ENCODE measurements around the gene TNS3. TPM values are rescaled to one million over a fixed set of nuclear protein-coding genes. Genes with fewer than 3 reads are reported as not detected.

Gene TNS3
- polyA plus RNA-seq, 3 donors, result 85.9 to 94.6 (median 88.0) TPM

- no peak for DNase-seq (ENCODE audit: low read depth in 3 of 3, low spot score in 2 of 3)
Measured at GRCh38 chr7:47325337-47325736, 256.6 kb downstream of the TNS3 start.

- DNase-seq (ENCODE audit: low read depth in 3 of 3, low spot score in 2 of 3), result no peak
Measured at GRCh38 chr7:47323904-47324303, 258.0 kb downstream of the TNS3 start.

GRCh38 chr7:47322731-47323130, 259.2 kb downstream of the TNS3 start:
- no peak for DNase-seq (ENCODE audit: low read depth in 3 of 3, low spot score in 2 of 3)

GRCh38 chr7:47320296-47320695, 261.6 kb downstream of the TNS3 start:
- DNase-seq (ENCODE audit: low read depth in 3 of 3, low spot score in 2 of 3), result no peak

GRCh38 chr7:47318395-47319182, 263.3 kb downstream of the TNS3 start:
- DNase-seq (ENCODE audit: low read depth in 3 of 3, low spot score in 2 of 3), result no peak

GRCh38 chr7:47317487-47317886, 264.4 kb downstream of the TNS3 start:
- DNase-seq (ENCODE audit: low read depth in 3 of 3, low spot score in 2 of 3), result no peak

- no peak for DNase-seq (ENCODE audit: low read depth in 3 of 3, low spot score in 2 of 3)
Measured at GRCh38 chr7:47314728-47315607, 266.9 kb downstream of the TNS3 start.

GRCh38 chr7:47314248-47314647, 267.7 kb downstream of the TNS3 start:
- DNase-seq (ENCODE audit: low read depth in 3 of 3, low spot score in 2 of 3), result no peak

GRCh38 chr7:47313564-47313963, 268.3 kb downstream of the TNS3 start:
- DNase-seq (ENCODE audit: low read depth in 3 of 3, low spot score in 2 of 3), result no peak

- DNase-seq (ENCODE audit: low read depth in 3 of 3, low spot score in 2 of 3), result no peak
Measured at GRCh38 chr7:47311891-47312290, 270.0 kb downstream of the TNS3 start.

- no peak for DNase-seq (ENCODE audit: low read depth in 3 of 3, low spot score in 2 of 3)
Measured at GRCh38 chr7:47310020-47310419, 271.9 kb downstream of the TNS3 start.

- DNase-seq (ENCODE audit: low read depth in 3 of 3, low spot score in 2 of 3), result no peak
Measured at GRCh38 chr7:47308808-47309207, 273.1 kb downstream of the TNS3 start.

GRCh38 chr7:47307311-47307710, 274.6 kb downstream of the TNS3 start:
- DNase-seq (ENCODE audit: low read depth in 3 of 3, low spot score in 2 of 3), result no peak

- no peak for DNase-seq (ENCODE audit: low read depth in 3 of 3, low spot score in 2 of 3)
Measured at GRCh38 chr7:47304727-47305719, 276.9 kb downstream of the TNS3 start.

- no peak for DNase-seq (ENCODE audit: low read depth in 3 of 3, low spot score in 2 of 3)
Measured at GRCh38 chr7:47303695-47304453, 278.0 kb downstream of the TNS3 start.

- no peak for DNase-seq (ENCODE audit: low read depth in 3 of 3, low spot score in 2 of 3)
Measured at GRCh38 chr7:47303014-47303694, 278.8 kb downstream of the TNS3 start.

- no peak for DNase-seq (ENCODE audit: low read depth in 3 of 3, low spot score in 2 of 3)
Measured at GRCh38 chr7:47302560-47302959, 279.4 kb downstream of the TNS3 start.

- no peak for DNase-seq (ENCODE audit: low read depth in 3 of 3, low spot score in 2 of 3)
Measured at GRCh38 chr7:47301657-47302295, 280.1 kb downstream of the TNS3 start.

- no peak for DNase-seq (ENCODE audit: low read depth in 3 of 3, low spot score in 2 of 3)
Measured at GRCh38 chr7:47301105-47301477, 280.8 kb downstream of the TNS3 start.

Measured in right renal cortex interstitium (tissue), 3 donors.